Tibial artery (tissue), 4 donors: Measurements from ENCODE around the gene RAE1.

Source experiments
- DNase-seq, 2 donors: peaks; one replicate each; pipeline ENCODE4 v3.0.0-alpha.2; 2019
- H3K27ac ChIP-seq, 2 donors: fragments of 200-600 bp; sonication (generic) in 1 of 2; 1 replicate in 1 of 2; 2 replicates in 1 of 2; pipeline ENCODE4 v1.5.1; 2018 to 2019; ENCODE audit warnings: mild to moderate bottlenecking in 1 of 2
- H3K27me3 ChIP-seq, 2 donors: fragments of 200-600 bp; sonication (generic) in 1 of 2; one replicate each; pipeline versions ENCODE4 v1.5.1 to v1.6.0; 2016 to 2019
- H3K36me3 ChIP-seq, 3 donors: fragments of 200-600 bp; sonication (generic) in 2 of 3; one replicate each; pipeline ENCODE4 v1.5.1; 2016 to 2019; ENCODE audit warnings: mild to moderate bottlenecking in 2 of 3
- H3K4me1 ChIP-seq, 4 donors: fragments of 200-600 bp; sonication (generic) in 2 of 4; 1 replicate in 3 of 4; 2 replicates in 1 of 4; pipeline ENCODE4 v1.5.1; 2016 to 2019
- H3K4me3 ChIP-seq, 2 donors: fragments of 200-600 bp; sonication (generic) in 1 of 2; 1 replicate in 1 of 2; 2 replicates in 1 of 2; pipeline ENCODE4 v1.5.1; 2018 to 2019; ENCODE audit warnings: mild to moderate bottlenecking in 2 of 2
- H3K9me3 ChIP-seq, 3 donors: fragments of 200-600 bp; sonication (generic) in 1 of 3; one replicate each; pipeline ENCODE4 v1.5.1; 2016 to 2019
- intact Hi-C: fragments of 100-400 bp; cut with DNase I; formaldehyde crosslinking; loops from one replicate; pipeline ENCODE4 v1.15.0; 2023; ENCODE audit warnings: low total_unique reads
- TF ChIP-seq, protein P1 (sequence below), 2 experiments: fragments of 200-600 bp in 1 of 2; fragments of 450-650 bp in 1 of 2; IDR thresholded peaks; one replicate each; pipeline ENCODE4 v1.5.1; 2017 to 2019; ENCODE audit warnings: antibody characterized with exemption in 2 of 2, mild to moderate bottlenecking in 1 of 2, moderate library complexity in 1 of 2

RAE1 gene

DNA sequence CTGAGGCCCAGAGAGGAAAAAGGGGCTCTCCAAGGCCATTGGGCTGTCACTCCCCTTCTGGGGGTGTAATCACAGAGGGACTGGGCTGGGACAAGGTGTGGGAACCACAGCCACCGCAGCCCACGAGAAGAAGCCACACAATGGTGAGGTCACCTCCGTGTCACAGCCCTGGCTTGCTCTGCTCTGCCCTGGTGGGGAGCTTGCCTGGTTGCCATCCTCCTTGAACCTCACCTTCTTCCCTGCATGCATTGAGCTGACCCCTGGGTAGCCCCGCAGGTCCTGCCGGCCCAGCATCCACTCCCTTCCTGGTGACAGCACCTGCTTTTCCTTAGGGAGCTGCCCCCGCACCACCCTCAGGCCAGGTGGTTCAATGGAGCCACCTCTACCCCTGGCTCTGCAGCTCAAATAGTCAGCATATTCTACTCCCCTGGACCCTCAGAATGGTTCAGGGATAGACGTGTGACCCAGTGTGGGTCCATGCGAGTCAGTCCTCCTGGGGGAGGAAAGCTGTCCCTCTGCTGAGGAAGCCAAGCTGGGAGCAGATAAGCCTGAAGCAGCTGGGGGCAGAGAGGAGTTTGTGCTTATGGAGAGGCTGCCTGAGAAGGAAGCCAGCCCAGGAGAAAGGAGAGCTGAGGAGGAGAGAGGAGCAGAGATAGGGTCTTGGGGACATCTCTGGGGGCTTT, 61.4 kb downstream of the RAE1 start:
- DNase-seq, result no peak
- no peak overlapping the region for H3K27ac ChIP-seq
- intact Hi-C loops, result no loop called here
- TF ChIP-seq, protein P1, sequence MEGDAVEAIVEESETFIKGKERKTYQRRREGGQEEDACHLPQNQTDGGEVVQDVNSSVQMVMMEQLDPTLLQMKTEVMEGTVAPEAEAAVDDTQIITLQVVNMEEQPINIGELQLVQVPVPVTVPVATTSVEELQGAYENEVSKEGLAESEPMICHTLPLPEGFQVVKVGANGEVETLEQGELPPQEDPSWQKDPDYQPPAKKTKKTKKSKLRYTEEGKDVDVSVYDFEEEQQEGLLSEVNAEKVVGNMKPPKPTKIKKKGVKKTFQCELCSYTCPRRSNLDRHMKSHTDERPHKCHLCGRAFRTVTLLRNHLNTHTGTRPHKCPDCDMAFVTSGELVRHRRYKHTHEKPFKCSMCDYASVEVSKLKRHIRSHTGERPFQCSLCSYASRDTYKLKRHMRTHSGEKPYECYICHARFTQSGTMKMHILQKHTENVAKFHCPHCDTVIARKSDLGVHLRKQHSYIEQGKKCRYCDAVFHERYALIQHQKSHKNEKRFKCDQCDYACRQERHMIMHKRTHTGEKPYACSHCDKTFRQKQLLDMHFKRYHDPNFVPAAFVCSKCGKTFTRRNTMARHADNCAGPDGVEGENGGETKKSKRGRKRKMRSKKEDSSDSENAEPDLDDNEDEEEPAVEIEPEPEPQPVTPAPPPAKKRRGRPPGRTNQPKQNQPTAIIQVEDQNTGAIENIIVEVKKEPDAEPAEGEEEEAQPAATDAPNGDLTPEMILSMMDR (IDR thresholded peaks at IDR 0.05), result no peak
- peaks cover 0 to 28% (median 14%) of the 10 kb centered on the region in 4 donors for H3K4me1 ChIP-seq
- no peaks in the 10 kb centered on the region for H3K27me3 ChIP-seq
- no peaks in the 10 kb centered on the region for H3K9me3 ChIP-seq
- no peak overlapping the region for H3K4me3 ChIP-seq
- peaks cover 12 to 24% (median 21%) of the 10 kb centered on the region in 3 donors for H3K36me3 ChIP-seq

DNA sequence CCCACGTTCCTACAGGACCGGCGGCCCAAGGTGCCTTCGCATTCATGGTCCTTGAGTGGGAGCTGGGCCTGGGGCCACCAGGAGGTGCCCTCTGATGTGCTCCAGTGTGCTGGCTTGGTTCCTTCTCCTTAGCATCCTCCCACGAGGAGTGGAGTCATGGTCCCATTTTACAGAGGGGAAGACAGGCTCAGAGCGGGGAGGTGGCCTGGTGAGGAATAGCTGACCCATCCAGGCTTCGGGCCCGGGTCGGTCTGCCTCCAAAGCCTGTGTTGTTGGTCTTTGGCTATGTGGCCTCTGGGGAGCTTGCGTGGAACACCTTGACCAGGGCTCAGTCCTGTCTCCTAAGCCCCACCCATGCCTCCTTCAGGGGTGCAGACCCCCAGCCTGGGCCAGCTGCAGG, 62.9 kb downstream of the RAE1 start:
- Histone ChIP-seq H3K4me3 (no peak overlapping the region), H3K4me1 (peaks cover 0 to 18% (median 7%) of the 10 kb centered on the region in 4 donors), H3K27ac (no peak overlapping the region), H3K36me3 (peaks cover 0 to 9% (median 6%) of the 10 kb centered on the region in 3 donors), H3K9me3 (no peaks in the 10 kb centered on the region), H3K27me3 (no peaks in the 10 kb centered on the region)
- intact Hi-C loops, result no loop called here
- TF ChIP-seq, protein P1 (IDR thresholded peaks at IDR 0.05), result no peak
- DNase-seq, result no peak

DNA sequence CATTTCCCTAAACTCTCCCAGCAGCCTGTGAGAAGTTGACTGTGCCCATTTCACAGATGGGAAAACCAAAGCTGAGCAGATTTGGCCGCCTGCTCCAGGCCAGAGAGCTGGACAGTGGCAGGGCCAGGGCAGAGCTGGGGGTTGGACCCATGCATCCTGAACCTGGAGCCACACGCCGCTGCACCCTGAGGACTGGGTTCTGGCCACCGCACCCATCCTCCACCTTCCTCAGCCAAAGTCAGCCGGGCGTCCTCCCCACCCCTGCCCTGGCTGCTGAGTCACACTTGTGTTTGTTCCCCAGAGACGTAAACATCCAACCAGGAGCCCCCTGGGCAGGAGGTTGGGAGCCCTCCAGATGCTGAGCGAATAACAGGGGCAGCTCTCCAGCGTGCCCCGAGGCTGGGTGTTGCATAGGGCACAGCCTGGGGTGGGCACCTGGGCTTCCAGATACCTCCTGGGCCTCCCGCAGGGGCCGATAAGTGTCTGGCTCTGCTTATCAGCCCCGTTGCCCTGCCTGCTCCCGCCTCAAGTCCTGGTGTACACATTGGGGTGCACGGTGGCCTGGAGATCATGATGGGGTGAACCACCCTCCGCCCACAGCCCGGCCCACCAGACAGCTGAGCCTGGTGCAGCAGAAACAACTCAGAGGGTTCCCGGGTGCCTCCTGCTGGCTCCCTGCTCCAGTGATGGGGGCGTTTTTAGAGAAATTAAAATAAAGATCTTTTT, 64.0 kb downstream of the RAE1 start:
- intact Hi-C loops, result no loop called here
- no peak overlapping the region for H3K4me3 ChIP-seq
- no peaks in the 10 kb centered on the region for H3K9me3 ChIP-seq
- no peaks in the 10 kb centered on the region for H3K27me3 ChIP-seq
- DNase-seq, result no peak
- no peaks in the 10 kb centered on the region for H3K36me3 ChIP-seq
- no peak overlapping the region for H3K27ac ChIP-seq
- TF ChIP-seq, protein P1 (IDR thresholded peaks at IDR 0.05), result no peak
- peaks cover 0 to 10% (median 5%) of the 10 kb centered on the region in 4 donors for H3K4me1 ChIP-seq

DNA sequence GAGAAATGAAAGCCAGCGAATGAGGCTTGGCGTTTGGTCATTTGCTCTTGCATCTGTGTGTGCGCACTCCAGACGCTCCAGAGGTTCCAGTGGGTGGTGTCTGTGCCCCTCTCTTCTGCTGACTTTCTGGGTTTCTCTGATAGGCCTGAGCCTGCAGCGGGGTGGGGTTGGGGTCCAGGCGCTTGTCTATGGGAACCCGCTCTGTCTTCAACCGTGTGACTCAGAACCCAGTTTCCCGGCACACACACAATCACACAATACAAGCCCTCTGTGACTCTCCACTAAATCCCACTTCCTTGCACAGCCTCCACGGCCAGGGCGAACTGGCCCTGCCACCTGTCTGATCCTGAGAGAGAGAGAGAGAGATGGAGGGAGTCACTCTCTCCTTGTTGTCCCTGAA, 64.7 kb downstream of the RAE1 start:
- H3K27ac ChIP-seq, result no peak overlapping the region
- H3K4me3 ChIP-seq, result no peak overlapping the region
- H3K4me1 ChIP-seq, result peaks cover 0 to 10% (median 5%) of the 10 kb centered on the region in 4 donors
- intact Hi-C loops, result no loop called here
- DNase-seq, result no peak
- peaks cover 0 to 2% of the 10 kb centered on the region in 2 donors for H3K27me3 ChIP-seq
- TF ChIP-seq, protein P1 (IDR thresholded peaks at IDR 0.05), result no peak
- H3K9me3 ChIP-seq, result no peaks in the 10 kb centered on the region
- H3K36me3 ChIP-seq, result no peaks in the 10 kb centered on the region

DNA sequence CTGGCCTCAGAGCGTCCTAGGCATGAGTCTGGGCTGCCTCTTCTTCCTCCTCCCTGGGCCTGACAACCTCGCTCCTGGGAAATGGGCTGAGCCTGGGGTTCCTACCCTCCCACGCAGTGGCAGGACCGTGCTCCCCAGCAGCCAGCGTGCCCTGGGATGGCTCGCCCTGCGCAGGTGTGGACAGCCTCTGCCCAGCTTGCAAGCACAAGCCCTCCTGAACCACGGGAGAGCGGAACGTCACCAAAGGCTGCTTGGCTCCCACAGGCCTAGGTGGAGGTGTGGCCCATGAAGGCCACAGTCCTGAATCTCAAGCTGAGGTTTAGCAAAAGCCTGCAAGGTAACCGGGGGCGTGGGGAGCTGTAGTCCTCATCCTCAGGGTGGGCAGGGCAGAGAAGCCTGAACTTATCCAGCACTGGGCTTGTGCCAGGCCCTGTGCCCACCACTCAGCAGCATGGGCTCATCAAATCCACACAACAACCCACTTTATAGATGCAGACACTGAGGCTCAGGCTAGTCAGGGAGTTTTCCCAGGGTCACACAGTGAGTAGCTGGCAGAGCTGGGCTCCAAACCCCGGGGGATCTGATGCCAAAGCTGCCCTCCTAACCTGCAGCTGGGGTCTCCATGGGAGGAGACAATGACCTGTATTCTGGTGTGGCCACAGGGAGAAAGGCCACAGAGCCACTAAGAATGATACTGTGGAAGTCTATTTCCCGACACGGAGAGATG, 65.4 kb downstream of the RAE1 start:
- intact Hi-C loops, result no loop called here
- Histone ChIP-seq H3K27ac (no peak overlapping the region), H3K9me3 (no peaks in the 10 kb centered on the region), H3K4me1 (peaks cover 0 to 10% (median 5%) of the 10 kb centered on the region in 4 donors), H3K4me3 (no peak overlapping the region), H3K27me3 (peaks cover 0 to 6% of the 10 kb centered on the region in 2 donors), H3K36me3 (no peaks in the 10 kb centered on the region)
- TF ChIP-seq, protein P1 (IDR thresholded peaks at IDR 0.05), result no peak
- DNase-seq, result no peak
